GM21381 (cell line): ENCODE measurements around the gene SLC34A1.
A peak's percentile ranks its signal among the peaks of the same experiment; 100 is the strongest.
"Not testable (repeated sequence)": the region's sequence is repeated elsewhere in the genome, so short reads cannot be mapped to it uniquely, and the experiment has no call there.

Experiments
- ATAC-seq: cut with Tn5 transposase; IDR thresholded peaks from one replicate; pipeline ENCODE4 v1.9.1; 2021; ENCODE audit warnings: mild to moderate bottlenecking, moderate library complexity; ENCODE audit not compliant: unreplicated experiment

The SLC34A1 gene

GRCh38 chr5:177355162-177355867 lies 28.9 kb upstream of the SLC34A1 start:
- no peak for ATAC-seq

GRCh38 chr5:177355868-177356168 lies 28.4 kb upstream of the SLC34A1 start:
- no peak for ATAC-seq

GRCh38 chr5:177356746-177357145 lies 27.5 kb upstream of the SLC34A1 start:
- ATAC-seq: no peak

- no peak for ATAC-seq
Observed at GRCh38 chr5:177357146-177357458, 27.1 kb upstream of the SLC34A1 start.

- ATAC-seq: peak; percentile 86
Observed at GRCh38 chr5:177357459-177358351, 26.5 kb upstream of the SLC34A1 start, which contains the start of gene RGS14. Gene RGS14, plus strand, starts transcription at chr5:177357924. Its CDS starts 101 bp downstream, at chr5:177358025.

DNA sequence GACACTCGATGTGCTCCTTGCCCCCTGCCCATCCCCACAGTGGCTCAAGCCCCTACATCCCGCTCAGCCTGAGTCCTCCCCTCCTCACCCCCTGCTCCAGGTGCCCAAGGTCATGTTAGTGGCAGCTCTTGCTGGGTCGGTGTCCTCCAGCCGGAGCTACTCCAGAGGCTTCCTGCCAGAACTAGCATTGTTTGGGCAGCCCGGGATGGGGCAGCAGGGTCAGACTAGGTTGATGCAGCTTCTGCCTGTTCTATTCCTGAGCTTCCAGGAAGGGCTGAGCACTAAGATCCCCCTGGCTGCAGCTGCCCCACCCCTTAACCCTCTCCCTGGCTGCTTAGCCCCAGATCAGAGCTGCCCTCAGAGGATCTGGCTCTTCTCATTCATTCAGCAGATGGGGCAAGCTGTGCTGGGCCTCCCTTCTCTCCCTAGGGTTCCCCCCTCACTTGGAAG lies 25.8 kb upstream of the SLC34A1 start:
- ATAC-seq: no peak

GRCh38 chr5:177359451-177359851 lies 24.8 kb upstream of the SLC34A1 start:
- ATAC-seq: no peak

GRCh38 chr5:177359860-177360259 lies 24.4 kb upstream of the SLC34A1 start:
- no peak for ATAC-seq

DNA sequence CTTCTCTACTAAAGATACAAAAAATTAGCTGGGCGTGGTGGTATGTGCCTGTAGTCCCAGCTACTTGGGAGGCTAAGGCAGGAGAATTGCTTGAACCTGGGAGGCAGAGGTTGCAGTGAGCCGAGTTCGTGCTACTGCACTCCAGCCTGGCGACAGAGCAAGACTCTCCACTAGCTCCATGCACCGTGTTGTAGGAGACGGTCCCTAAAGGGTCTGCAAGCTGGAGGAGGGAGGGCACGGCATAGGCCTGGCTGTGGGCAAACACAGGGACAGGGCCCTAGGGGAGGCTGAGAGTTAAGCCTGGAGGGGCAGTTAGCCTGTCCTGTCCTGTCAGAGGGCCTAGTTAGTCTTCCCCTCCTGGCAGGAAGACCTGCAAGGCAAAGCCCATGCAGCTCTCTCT lies 23.5 kb upstream of the SLC34A1 start:
- ATAC-seq: not testable (repeated sequence)

DNA sequence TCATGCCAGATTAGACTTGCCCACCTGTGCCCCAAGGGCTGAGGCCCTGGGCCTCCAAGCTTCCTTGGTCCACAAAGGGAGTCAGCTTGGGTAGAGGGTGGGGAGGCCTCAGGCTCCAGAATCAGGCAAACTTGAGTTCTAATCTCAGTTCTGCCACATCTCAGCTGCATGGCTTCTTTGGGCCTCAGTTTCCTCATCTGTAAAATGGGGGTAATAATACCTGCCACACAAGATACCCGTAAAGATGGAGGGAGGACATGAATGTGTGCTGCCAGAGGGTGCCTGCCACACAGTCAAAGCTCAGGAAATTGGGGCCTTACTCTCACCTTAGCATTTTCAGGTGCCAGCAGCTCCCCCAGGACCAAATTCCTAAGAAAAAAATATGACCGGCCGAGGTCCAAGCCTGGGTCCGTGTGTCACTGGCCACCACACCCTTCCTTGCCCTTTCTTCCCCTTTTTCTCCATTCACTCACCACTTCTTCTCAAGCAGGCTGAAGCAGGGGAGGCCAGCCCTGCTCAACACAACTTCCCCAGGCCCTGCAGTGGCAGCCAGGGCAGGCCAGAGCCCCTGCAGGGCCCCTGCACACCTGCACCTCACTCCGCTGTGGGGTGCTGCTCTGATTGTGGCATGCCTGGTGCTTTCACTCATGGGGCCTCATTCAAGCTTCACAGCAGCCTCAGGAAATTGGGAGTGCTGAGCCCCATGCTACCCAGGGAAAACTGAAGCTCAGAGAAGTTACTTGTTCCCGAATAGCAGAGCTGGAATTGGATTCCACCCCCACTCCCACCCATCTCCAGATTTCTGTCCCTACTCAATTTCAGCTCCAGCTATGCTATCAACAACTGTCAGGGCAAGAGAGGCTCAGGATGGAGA lies 22.6 kb upstream of the SLC34A1 start:
- ATAC-seq: no peak

GRCh38 chr5:177362292-177362609 lies 22.0 kb upstream of the SLC34A1 start:
- no peak for ATAC-seq

- peak; percentile 36 for ATAC-seq
Observed at GRCh38 chr5:177362610-177363507, 21.4 kb upstream of the SLC34A1 start.

DNA sequence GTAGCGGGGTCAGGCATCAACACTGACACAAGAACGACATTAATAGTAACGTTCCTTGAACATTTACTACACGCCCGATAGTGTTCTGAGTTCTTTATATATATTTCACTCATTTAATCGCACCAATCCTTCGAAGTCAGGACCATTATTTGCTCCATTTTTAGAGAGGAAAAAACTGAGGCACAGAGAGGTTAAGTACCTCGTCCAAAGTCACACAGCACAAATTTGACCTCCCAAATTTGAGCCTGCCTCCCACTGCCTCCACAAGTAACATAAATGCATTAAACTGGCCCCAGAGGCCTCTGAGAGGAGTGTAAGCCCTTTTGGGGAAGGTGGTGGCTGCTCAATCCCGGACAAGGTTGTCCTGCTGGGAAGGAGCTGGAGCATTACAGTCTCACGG lies 20.7 kb upstream of the SLC34A1 start:
- ATAC-seq: no peak

- ATAC-seq: no peak
Observed at GRCh38 chr5:177364159-177364962, 19.9 kb upstream of the SLC34A1 start.

DNA sequence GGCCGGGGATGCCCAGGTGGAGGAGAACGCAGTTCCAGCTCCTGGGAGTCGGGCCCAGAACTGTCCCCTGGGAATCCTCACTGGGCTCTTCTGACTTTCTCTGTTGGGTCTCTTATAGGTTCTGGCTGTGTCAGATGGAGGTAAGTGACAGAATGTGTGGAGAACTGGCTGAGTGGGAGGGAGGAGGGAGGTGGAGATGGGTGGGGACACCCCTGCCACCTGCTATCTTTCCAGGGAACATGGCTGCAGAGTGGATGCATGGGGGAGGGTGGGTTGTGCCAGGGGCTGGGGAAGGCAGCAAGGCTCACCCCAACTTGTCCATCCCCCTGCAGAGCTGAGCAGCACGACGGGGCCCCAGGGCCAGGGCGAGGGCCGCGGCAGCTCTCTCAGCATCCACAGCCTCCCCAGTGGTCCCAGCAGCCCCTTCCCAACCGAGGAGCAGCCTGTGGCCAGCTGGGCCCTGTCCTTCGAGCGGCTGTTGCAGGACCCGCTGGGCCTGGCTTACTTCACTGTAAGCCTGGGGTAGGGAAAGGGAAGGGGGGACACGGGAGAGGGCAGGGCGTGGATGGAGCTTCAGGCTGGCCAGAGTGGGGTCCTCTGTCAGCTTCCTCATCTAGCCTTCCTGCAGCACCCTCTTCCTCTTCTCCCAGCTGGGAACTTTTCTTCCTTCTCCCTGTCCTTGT lies 18.2 kb upstream of the SLC34A1 start:
- no peak for ATAC-seq

DNA sequence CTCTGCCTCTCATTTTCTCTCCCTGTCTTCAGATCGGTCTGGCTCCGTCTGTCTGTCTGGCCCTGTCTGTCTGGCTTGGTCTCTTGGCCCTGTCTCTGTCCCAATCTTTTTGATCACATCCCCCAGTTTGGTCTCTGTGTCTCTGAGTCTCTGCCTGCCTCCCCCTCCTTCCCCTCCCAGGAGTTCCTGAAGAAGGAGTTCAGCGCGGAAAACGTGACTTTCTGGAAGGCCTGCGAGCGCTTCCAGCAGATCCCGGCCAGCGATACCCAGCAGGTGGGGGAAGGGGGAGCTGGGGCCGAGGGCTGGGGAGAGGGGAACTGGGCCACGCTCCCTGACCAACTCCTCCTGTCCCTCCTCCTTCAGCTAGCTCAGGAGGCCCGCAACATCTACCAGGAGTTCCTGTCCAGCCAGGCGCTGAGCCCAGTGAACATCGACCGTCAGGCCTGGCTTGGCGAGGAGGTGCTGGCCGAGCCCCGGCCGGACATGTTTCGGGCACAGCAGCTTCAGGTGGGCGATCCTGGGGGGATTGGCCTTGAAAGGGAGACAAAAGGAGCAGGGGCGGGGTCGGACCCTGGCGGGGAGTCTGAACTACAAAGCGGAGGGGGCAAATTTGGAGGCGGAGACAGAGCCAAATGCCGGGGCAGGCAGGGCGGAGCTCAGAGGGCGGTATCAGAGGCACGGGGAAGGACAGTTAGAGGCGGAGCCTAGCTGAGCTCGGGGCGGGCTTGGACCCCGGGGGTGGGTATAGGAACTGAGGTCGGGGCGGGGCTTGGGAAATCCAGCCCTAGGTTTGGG lies 17.5 kb upstream of the SLC34A1 start:
- ATAC-seq: no peak

GRCh38 chr5:177367323-177367848 lies 16.8 kb upstream of the SLC34A1 start:
- no peak for ATAC-seq
